BLaER1 treated with 17β-estradiol and CSF1 and Interleukin-3, amounts not matched to agents 10 nM and 100 nM (cell line): Measurements from ENCODE around the gene PLEKHA6.

ENCODE experiments used
- H3K27ac ChIP-seq, 11 experiments: shearing (Covaris generic); formaldehyde crosslinking; 2 replicates each; pipeline ENCODE4 v1.8.1; 2022
- H3K27me3 ChIP-seq, 11 experiments: shearing (Covaris generic); formaldehyde crosslinking; 2 replicates each; pipeline ENCODE4 v1.8.1; 2022
- H3K36me3 ChIP-seq, 11 experiments: shearing (Covaris generic); formaldehyde crosslinking; 2 replicates each; pipeline ENCODE4 v1.8.1; 2022
- H3K4me1 ChIP-seq, 10 experiments: shearing (Covaris generic); formaldehyde crosslinking; 2 replicates each; pipeline ENCODE4 v1.8.1; 2022
- H3K4me2 ChIP-seq, 11 experiments: shearing (Covaris generic); formaldehyde crosslinking; 2 replicates each; pipeline ENCODE4 v1.8.1; 2022
- H3K4me3 ChIP-seq, 10 experiments: shearing (Covaris generic); formaldehyde crosslinking; 2 replicates each; pipeline ENCODE4 v1.8.1; 2022
- H3K9ac ChIP-seq, 11 experiments: shearing (Covaris generic); formaldehyde crosslinking; 2 replicates each; pipeline ENCODE4 v1.8.1; 2022
- H3K9me3 ChIP-seq, 11 experiments: shearing (Covaris generic); formaldehyde crosslinking; replicated peaks in 1 of 11; 2 replicates each; pipeline ENCODE4 v1.8.1; 2022
- H4K20me1 ChIP-seq, 11 experiments: shearing (Covaris generic); formaldehyde crosslinking; 2 replicates each; pipeline ENCODE4 v1.8.1; 2022
- Cebpa-rat ChIP-seq, 11 experiments: shearing (Covaris generic); IDR thresholded peaks; 2 replicates each; pipeline ENCODE4 v1.8.1; 2022

The PLEKHA6 gene

DNA sequence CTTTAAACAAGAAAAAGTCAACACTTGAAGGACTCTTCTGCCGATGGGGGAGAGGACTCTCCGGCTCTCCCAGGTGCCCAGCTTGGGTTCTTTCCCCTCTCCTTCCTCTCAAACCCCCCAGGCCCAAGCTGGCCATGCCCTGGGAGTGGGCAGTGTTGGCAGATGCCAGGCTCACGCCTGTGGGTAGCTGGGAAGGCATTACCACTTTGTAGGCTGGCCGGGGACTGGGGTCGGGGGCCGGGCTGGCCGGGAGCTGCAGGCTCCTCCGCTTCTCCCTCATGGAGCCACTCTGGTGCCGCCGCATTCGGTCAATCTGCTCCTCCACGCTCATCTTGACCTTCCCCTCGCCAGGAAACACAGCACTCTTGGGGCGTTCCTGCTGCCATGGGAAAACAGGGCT is 129.5 kb downstream of the PLEKHA6 start:
- Histone ChIP-seq H3K27ac (peak overlapping the region in 3 of 11 experiments; percentile 25 to 57 (median 28); a peak in 4 of 22 replicates), H4K20me1 (no peaks in the 10 kb centered on the region), H3K4me1 (peaks cover 0 to 19% (median 11%) of the 10 kb centered on the region in 10 experiments; a peak in 13 of 20 replicates), H3K36me3 (no peaks in the 10 kb centered on the region), H3K9me3 (peaks cover 0 to 11% (median 0%) of the 10 kb centered on the region in 11 experiments; a peak in 4 of 22 replicates), H3K4me3 (no peak overlapping the region), H3K9ac (no peak overlapping the region), H3K4me2 (0 out of 22 replicates have a peak overlapping the region, but pooled peaks of 2 of the 11 experiments have one; percentile 15 to 46), H3K27me3 (no peaks in the 10 kb centered on the region)
- no peak for TF ChIP-seq Cebpa-rat (IDR thresholded peaks at IDR 0.05)

DNA sequence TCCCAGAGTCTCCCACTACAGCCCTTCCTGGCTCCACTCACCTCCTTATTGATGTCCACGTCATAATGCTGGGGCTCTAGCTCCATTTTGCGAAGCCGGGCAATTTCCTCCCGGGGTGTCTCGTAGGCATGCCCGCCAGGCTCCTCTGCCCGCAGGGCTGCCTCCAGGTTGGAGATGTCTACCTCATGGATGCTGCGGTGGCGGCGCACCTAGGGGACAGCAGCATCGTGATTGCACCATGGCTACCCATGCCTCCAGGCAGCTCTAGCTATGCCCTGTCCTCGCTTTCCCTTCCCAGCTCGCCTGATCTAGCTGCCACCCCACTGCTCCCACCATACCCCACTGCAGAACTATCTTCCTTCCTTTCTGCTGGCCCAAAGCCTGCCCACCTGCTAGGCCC is 130.8 kb downstream of the PLEKHA6 start:
- H3K27me3 ChIP-seq, result no peaks in the 10 kb centered on the region

DNA sequence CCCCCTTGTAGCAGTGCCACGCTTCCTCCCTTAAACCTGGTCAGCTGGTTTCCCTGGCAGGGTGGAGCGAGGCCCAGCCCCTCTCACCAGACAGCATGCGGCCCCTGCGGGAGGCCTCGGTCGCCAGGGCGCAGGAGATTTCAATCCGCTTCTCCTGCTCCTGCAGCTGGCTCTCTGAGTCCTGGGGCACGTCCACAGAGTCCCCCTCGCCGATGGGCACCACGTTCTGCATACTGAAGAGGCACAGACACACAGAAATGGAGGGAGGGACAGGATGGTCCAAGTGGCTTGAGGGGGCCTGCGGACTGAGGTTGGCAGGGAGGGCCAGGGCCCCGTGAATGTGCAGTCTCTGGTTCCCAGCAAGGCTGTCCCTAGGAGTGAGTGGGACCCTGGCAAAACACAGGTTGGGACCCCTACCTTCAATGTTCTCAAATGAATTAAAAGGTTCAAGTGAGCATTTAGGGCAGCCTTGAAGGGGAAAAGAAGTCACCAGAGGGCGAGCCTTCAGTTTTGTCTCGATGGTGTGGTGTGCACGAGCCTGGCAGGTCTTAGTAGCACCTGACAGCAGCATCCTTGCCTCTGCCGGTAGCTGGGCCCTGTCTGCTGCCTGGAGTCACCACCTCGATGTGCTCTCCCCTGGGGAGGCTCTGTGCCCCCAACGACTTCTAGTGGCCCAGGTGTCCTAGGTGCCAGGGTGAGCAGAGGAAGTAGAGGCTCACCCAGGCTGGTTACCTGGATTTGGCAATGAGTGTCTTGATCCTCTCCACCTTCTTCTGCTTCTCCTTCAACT is 131.5 kb downstream of the PLEKHA6 start:
- Histone ChIP-seq H3K4me3 (no peak overlapping the region), H3K36me3 (no peaks in the 10 kb centered on the region), H3K4me1 (peaks cover 0 to 19% (median 11%) of the 10 kb centered on the region in 10 experiments; a peak in 13 of 20 replicates), H3K9me3 (peaks cover 0 to 11% (median 0%) of the 10 kb centered on the region in 11 experiments; a peak in 4 of 22 replicates), H3K27me3 (no peaks in the 10 kb centered on the region), H4K20me1 (no peaks in the 10 kb centered on the region), H3K27ac (no peak overlapping the region), H3K4me2 (no peak overlapping the region), H3K9ac (no peak overlapping the region)
- no peak for TF ChIP-seq Cebpa-rat (IDR thresholded peaks at IDR 0.05)

More for the DNA sequence above, 130.8 kb downstream of the PLEKHA6 start:
- H3K4me1 ChIP-seq, result peaks cover 0 to 19% (median 11%) of the 10 kb centered on the region in 10 experiments; a peak in 13 of 20 replicates
- H3K9ac ChIP-seq, result no peak overlapping the region
- H3K9me3 ChIP-seq, result peaks cover 0 to 11% (median 0%) of the 10 kb centered on the region in 11 experiments; a peak in 4 of 22 replicates
- H3K4me3 ChIP-seq, result no peak overlapping the region
- H3K4me2 ChIP-seq, result no peak overlapping the region
- no peaks in the 10 kb centered on the region for H4K20me1 ChIP-seq
- no peak overlapping the region for H3K27ac ChIP-seq
- H3K36me3 ChIP-seq, result no peaks in the 10 kb centered on the region
- no peak for TF ChIP-seq Cebpa-rat (IDR thresholded peaks at IDR 0.05)

DNA sequence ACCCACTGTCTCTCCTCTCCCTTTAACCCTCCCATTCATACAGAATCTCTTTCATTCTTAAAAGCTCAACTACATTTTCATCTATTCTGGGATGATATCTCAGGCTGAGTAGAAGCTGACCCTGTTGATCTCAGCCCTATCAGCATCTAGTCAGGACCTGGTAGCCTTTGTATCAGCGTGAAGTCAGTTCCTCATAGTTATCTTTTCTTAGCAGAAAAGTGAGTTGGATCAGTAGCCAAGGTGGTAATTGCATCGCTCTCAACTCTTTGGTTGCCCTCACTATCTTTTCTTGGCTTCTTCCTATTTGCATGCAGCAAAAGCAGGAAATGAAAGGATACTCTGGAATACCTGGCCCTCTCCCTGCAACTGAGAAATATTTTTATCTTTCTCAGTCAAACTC is 132.4 kb downstream of the PLEKHA6 start:
- Histone ChIP-seq H3K9me3 (peaks cover 0 to 9% (median 0%) of the 10 kb centered on the region in 11 experiments; a peak in 4 of 22 replicates), H3K4me2 (no peak overlapping the region), H4K20me1 (no peaks in the 10 kb centered on the region), H3K27me3 (no peaks in the 10 kb centered on the region), H3K27ac (no peak overlapping the region), H3K4me3 (no peak overlapping the region), H3K4me1 (peaks cover 0 to 16% (median 12%) of the 10 kb centered on the region in 10 experiments; a peak in 13 of 20 replicates), H3K9ac (no peak overlapping the region), H3K36me3 (no peaks in the 10 kb centered on the region)
- no peak for TF ChIP-seq Cebpa-rat (IDR thresholded peaks at IDR 0.05)

DNA sequence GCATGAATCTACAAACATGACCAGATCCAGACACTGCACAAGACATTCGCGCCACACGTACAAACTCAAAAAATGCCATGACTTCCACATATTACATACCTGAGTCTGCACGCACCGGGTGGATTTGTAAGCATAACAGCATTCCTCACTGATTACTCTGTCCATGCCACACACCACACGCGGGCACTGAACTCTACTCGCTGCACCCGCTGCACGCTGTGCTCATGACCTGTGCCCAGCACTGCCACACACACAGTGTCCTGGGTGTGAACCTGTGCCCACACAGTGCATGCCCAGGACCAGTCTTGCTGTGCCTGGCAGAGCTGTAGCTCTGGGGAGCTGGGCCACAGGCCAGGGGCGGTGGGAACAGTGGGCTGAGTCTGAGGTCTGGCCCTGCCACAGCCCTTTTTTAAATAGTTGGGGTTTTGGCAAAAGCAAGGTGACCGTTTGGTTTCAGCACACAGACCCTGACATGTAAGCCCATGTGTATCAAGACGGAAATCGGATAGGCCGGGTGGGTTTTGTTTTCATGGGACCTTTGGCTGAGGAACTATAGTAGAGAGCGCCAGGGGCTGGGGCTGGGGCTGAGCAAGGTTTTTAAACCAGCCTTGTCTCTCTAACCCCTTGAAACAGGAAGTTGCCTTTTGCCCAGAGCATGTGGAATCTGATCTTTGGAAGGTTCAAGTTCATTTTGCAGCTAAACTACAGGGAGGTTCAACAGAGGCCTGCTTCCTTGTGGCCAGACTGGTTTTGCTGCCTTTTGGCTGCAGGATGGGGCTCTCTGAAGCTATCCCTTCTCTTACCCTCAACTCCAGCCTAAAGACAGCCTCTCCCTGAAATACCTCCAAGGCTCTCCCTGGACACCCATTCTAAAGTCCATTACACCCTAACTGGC is 133.6 kb downstream of the PLEKHA6 start:
- H3K27ac ChIP-seq, result no peak overlapping the region
- no peaks in the 10 kb centered on the region for H3K36me3 ChIP-seq
- H3K4me1 ChIP-seq, result peaks cover 0 to 8% (median 5%) of the 10 kb centered on the region in 10 experiments; a peak in 13 of 20 replicates
- no peak overlapping the region for H3K4me3 ChIP-seq
- H4K20me1 ChIP-seq, result no peaks in the 10 kb centered on the region
- H3K27me3 ChIP-seq, result no peaks in the 10 kb centered on the region
- no peaks in the 10 kb centered on the region for H3K9me3 ChIP-seq
- no peak overlapping the region for H3K4me2 ChIP-seq
- H3K9ac ChIP-seq, result no peak overlapping the region
- TF ChIP-seq Cebpa-rat (IDR thresholded peaks at IDR 0.05), result no peak

DNA sequence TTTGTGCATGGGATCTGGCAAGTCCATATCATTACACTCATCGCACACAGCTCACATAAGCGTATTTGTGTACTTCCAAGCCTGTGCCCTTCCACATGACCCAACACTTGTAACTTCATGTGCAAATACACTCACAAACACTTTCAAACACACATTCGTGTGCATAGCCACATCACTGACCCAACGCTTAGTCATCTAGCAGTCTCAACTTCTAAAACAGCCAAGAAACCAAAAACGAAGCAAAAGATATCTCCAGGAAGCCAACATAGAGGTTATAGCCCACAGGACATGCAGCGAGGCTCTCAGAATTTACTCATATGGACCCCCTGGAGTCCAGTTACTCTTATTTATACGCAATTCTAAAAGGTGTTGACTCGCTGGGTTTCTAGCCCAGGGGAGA is 135.1 kb downstream of the PLEKHA6 start:
- peaks cover 0 to 8% (median 7%) of the 10 kb centered on the region in 10 experiments; a peak in 12 of 20 replicates for H3K4me1 ChIP-seq
- no peak overlapping the region for H3K9ac ChIP-seq
- H3K9me3 ChIP-seq, result no peaks in the 10 kb centered on the region
- no peak overlapping the region for H3K4me3 ChIP-seq
- H3K27me3 ChIP-seq, result no peaks in the 10 kb centered on the region
- no peak for TF ChIP-seq Cebpa-rat (IDR thresholded peaks at IDR 0.05)
- no peaks in the 10 kb centered on the region for H4K20me1 ChIP-seq
- no peak overlapping the region for H3K4me2 ChIP-seq
- H3K27ac ChIP-seq, result no peak overlapping the region
- no peaks in the 10 kb centered on the region for H3K36me3 ChIP-seq

DNA sequence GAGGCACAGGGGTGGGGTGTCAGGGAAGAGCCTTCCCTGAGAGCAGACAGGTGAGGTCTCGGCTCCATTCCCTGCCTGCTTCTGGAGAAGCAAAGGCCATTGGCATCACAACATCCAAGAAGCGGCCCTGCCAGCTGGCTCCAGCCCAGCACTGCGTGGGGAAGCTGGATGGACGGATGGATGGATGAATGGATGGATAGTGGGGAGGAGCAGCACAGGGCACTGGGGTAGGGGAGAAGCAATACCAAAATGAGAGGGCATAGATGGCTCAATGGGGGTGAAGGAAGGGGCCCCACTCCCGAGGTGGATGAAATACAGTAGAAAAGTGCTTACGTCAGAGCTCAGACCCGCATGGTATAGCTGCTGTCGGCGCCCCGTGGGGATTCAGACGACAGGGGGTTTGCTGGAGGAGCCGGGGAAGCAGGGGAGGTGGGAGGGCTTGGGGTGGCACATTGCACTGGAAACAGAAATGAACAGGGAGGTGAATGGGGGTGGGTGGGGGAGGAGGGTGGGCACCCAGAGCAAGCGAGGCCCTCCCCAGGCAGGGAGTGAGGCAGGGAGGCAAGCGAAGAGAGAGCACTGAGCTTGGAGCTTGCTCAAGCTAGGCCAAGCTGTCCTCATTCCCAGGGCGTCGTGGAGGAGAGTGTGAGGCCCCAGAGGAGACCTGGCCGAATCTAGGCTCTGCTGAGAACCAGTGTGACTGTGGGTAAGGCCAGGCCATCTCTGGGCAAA is 136.4 kb downstream of the PLEKHA6 start:
- no peak for TF ChIP-seq Cebpa-rat (IDR thresholded peaks at IDR 0.05)
- H3K27me3 ChIP-seq, result no peaks in the 10 kb centered on the region
- H3K4me1 ChIP-seq, result peaks cover 0 to 19% (median 11%) of the 10 kb centered on the region in 10 experiments; a peak in 12 of 20 replicates
- no peak overlapping the region for H3K4me3 ChIP-seq
- H3K36me3 ChIP-seq, result no peaks in the 10 kb centered on the region
- H3K9ac ChIP-seq, result no peak overlapping the region
- H3K27ac ChIP-seq, result no peak overlapping the region
- H4K20me1 ChIP-seq, result no peaks in the 10 kb centered on the region
- no peaks in the 10 kb centered on the region for H3K9me3 ChIP-seq
- no peak overlapping the region for H3K4me2 ChIP-seq

DNA sequence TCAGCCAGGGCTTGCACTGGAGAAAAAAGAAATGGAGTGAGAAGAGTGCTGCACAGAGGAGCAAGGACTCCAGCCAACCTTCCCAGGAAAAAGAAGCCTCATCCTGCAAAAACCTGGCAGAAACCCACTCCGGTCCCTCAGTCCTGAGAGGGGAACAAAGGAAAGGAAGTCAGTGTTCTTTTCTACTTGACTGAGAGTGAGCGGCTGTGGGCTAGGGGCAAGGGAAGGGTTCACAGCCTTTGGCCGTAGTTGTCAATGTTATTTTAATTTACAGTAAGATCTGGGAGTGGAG is 137.0 kb downstream of the PLEKHA6 start:
- Histone ChIP-seq H4K20me1 (no peaks in the 10 kb centered on the region), H3K9ac (no peak overlapping the region), H3K36me3 (no peaks in the 10 kb centered on the region), H3K4me1 (peaks cover 0 to 21% (median 11%) of the 10 kb centered on the region in 10 experiments; a peak in 12 of 20 replicates), H3K4me3 (no peak overlapping the region), H3K9me3 (no peaks in the 10 kb centered on the region), H3K4me2 (no peak overlapping the region), H3K27me3 (no peaks in the 10 kb centered on the region), H3K27ac (0 out of 22 replicates have a peak overlapping the region, but pooled peaks of 1 of the 11 experiments have one; percentile 6)
- TF ChIP-seq Cebpa-rat (IDR thresholded peaks at IDR 0.05), result no peak
